ENCODE results near the gene TFRC. TPM values are rescaled to one million over a fixed set of nuclear protein-coding genes. Genes with fewer than 3 reads are reported as not detected.
A peak's percentile ranks its signal among the peaks of the same experiment; 100 is the strongest.
"Not testable (repeated sequence)": the region's sequence is repeated elsewhere in the genome, so short reads cannot be mapped to it uniquely, and the experiment has no call there.

TFRC gene
- total RNA-seq, 1 donor, result 141 TPM

DNA sequence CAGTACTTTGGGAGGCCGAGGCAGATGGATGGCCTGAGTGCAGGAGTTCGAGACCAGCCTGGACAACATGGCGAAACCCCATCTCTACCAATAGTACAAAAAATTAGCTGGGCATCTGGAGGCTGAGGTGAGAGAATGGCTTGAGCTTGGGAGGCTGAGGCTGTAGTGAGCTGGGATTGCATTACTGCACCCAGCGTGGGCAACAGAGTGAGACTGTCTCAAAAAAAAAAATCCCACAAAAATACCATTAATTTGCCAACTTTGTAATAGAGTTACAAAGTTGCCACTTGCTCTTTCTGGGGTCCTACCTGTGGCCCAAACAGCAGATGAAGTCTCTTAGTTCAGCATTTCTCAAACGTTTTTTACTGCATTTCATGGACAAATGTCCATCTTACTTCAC is 6.0 kb upstream of the TFRC start:
- no peak for DNase-seq (ENCODE audit: low read depth in 2 of 3, low spot score in 2 of 3)

DNA sequence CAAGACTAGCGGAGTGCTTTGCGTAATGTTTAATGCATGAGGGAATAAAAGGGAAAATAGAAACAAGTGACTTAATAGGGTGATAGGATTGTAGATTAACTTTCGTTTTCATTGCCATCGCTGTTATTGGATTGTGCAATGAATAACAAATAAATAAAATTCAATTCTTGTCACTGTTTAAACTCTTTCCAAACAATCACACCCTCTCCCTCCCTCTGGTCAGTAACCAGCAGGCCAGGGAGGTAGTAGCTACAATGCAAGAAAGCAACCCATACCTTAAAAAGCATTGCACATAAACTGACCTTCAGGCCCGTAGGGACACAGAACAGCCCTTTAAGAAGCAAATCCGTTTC is 705 bp upstream of the TFRC start:
- DNase-seq (ENCODE audit: low read depth in 2 of 3, low spot score in 2 of 3), result no peak

DNA sequence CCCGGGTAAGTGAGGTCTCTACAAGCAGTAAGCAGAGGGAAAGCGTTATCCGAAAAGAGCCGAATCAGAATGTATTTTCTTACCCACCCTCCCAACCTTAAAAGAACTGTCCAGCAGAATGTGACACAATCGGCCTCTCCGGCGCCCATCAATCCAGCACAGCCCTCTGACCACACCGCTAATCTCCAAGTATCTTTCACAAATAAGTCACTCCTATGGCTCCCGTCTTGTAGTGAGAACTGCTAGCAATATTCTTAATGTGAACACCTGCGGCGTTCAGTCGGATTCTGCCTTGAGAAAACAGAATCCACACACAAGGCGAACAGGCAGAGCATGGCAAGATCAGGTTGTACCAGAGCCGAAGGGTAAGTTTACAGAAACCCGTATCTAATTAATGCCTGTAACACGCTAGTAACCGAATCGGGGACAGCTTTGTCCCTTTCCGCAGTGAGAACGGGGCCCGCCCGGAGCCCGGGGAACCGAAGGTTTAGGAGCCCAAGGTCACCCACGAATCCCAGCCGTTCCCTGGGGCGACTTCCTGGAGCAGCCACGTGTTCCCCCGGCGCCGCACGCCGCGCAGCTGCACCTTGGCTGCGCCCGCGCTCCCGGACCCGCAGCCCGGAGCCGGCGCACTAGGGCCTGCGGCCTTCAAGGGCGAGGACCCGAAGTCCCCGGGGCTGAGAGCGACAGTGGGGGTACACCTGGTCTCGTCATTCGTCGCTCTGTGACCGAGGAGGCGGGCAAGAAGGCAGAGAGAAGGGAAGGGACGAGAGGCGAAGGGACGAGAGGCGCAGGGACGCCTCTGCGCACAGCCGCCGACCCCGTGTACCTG is 672 bp downstream of the TFRC start:
- DNase-seq (ENCODE audit: low read depth in 2 of 3, low spot score in 2 of 3), result peak in 2 of 3 donors; percentile 24 to 38

DNA sequence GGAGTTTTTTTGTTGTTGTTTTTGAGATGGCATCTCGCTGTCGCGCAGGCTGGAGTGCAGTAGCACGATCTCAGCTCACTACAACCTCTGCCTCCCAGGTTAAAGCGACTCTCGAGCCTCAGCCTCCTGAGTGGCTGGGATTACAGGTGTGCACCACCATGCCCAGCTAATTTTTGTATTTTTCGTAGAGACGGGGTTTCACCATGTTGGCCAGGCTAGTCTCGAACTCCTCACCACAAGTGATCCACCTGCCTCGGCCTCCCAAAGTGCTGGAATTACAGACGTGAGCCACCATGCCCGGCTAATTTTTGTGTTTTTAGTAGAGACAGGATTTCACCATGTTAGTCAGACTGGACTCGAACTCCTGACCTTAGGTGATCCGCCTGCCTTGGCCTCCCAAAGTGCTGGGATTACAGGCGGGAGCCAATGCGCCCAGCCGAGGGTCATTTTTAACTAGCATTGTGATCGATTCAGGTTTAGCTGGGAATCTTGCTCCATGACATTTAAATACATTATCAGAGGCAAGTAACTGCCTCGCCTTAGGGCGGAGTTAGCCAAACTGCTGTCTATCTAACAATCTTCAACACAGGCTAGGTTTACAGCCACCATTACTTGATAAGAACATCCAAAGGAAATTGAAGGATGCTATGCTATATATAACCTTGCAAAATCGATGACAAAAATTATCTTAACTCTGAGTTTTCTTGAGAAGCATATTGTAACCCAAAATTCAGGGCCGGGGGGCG is 1.6 kb downstream of the TFRC start:
- not testable (repeated sequence) for DNase-seq (ENCODE audit: low read depth in 2 of 3, low spot score in 2 of 3)

DNA sequence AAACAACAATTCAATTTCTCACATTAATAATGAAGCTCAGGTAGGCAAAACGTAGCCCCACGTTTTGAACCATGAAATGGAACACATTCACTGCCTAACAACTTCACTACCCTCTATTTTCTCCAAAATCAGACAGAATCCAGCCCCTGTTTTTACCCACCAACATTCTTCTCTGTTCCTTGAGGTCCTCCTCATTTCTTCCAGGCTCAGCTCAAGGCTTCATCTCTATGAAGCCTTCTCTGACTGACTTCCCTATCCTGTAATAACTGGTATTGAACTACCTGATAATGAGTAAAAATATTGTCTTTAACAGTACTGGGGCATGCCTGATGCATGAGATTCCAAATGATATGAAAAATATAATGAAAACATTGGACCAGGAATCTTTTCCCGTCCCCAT is 2.2 kb downstream of the TFRC start:
- DNase-seq (ENCODE audit: low read depth in 2 of 3, low spot score in 2 of 3), result no peak

DNA sequence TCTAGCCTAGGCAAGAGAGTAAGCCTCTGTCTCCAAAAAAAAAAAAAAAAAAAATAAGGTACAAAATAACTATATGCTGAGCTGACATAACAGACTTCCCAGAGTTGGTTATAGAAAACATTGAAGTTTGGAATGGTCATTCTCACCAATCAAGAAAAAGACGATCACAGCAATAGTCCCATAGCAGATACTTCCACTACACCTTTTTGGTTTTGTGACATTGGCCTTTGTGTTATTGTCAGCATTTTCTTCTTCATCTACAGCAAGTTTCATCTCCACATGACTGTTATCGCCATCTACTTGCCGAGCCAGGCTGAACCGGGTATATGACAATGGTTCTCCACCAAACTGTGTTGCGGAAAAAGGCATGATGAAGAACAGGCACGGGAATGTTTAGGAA is 6.9 kb downstream of the TFRC start:
- no peak for DNase-seq (ENCODE audit: low read depth in 2 of 3, low spot score in 2 of 3)

DNA sequence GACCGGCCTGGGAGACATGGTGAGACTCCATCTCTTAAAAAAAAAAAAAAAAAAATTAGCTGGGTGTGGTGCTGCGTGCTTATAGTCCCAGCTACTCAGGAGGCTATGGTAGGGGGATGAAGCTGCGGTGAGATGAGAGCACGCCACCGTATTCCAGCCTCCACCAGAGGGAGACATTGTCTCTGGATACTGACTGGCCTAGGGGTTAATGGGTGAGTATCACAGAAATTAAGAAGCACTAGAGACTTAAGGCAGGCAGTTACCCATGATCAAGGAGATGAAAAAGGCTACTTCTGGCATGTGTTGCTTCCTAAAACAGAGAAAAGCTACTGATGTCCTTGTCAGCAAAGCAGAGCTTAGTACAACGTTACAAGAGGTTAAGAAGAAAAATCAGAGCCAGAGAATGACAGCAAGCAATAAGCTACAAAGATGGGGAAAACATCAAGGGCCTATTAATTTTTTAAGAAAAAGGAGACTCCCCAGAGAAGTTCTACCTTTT is 8.6 kb downstream of the TFRC start:
- DNase-seq (ENCODE audit: low read depth in 2 of 3, low spot score in 2 of 3), result peak; percentile 55 to 90 (median 78)

DNA sequence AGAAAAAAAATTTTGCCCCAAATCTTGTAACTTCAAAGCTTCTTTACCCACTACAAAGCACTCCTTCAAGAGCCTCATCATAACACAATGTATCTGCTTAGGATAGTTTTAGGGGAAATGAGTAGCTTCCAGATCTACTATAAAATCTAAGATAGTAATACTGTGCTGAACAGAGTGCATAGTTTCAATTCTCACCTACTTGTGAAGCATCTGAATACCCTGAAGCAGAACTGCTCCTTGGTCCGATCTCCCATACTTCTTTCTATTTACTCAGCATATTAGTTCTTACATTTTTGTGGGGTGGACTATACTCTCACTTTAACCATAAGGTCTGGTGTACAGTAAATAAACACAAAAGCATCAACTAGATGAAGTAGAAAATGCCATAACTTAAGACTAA is 9.6 kb downstream of the TFRC start:
- DNase-seq (ENCODE audit: low read depth in 2 of 3, low spot score in 2 of 3), result no peak

DNA sequence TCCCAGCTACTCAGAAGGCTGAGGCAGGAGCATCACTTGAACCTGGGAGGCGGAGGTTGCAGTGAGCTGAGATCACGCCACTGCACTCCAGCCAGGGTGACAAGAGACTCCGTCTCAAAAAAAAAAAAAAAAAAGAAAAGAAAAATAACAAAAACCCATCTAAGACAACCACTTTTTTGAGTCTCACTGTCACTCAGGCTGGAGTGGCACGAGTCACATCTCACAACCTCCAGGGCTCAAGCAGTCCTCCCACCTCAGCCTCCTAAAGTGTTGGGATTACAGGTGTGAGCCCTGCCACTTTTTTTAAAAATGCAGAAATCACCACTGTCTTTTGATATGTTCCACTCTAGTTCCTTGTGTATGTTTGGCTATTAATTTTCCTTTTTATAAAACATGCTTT is 13.1 kb downstream of the TFRC start:
- not testable (repeated sequence) for DNase-seq (ENCODE audit: low read depth in 2 of 3, low spot score in 2 of 3)

DNA sequence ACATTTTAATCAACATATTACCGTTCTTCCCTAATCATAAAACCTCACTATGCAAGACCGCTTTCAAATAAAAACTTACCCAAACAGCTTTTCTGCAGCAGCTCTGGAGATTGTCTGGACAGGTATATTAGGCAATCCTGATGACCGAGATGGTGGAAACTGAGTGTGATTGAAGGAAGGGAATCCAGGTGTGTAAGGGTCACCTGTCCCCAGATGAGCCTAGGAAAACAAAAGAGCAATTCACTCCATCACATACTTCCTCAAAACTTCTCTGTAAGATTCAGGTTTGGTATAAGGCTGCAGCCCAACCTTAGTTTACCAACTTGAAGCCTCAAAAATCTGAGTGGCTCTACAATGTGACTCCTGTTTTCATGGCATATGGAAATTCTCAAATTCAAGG is 14.5 kb downstream of the TFRC start:
- no peak for DNase-seq (ENCODE audit: low read depth in 2 of 3, low spot score in 2 of 3)

DNA sequence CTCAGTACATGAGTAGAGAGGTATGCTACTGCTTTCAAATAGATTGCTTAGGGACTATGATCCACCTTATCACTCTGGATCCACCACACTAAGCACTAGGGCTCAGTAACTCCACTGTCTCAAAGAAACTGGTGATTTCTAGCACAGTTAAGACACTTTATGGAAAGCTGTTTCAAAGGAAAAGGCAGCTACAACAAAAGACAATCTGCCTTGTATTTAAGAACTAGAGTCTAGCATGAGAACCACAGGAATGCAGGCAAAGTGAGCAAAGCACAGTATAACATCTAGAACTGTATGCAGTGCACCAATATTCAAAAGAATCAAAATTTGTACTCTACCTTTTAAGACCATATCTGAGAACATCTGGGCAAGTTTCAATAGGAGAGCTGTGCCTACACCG is 17.9 kb downstream of the TFRC start:
- no peak for DNase-seq (ENCODE audit: low read depth in 2 of 3, low spot score in 2 of 3)

DNA sequence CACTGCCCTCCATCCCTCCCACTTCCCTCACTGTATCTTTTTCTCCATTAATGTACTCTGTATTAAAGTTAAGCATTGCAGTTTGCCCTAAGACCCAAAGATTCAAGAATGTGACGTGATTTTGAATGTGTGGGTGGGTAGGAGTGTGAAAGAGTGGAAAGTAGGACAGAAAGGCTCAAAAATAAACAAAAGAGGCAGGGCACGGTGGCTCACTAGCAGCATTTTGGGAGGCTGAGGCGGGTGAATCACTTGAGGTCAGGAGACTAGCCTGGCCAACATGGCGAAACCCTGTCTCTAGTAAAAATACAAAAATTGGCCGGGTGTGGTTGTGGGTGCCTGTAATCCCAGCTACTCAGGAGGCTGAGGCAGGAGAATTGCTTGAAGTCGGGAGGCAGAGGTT is 18.4 kb downstream of the TFRC start:
- no peak for DNase-seq (ENCODE audit: low read depth in 2 of 3, low spot score in 2 of 3)

DNA sequence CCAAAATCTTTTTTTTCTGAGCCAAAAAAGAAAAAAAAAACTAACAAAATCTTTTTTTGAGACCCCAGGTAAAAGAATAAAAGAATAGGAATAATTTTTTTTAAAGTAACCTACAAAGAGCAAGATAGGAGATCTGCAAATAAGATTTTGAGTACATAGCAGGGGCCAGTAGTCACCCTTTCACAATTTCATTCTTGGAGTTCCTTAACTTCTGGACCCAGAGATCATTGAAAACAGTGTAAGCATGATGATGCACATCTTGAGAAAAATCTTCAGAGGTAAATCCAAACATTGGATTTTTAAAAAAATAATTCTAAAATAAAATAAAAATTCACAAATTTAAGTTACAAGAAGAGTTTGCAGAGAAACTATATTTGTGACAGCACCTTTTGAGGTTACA is 18.8 kb downstream of the TFRC start:
- DNase-seq (ENCODE audit: low read depth in 2 of 3, low spot score in 2 of 3), result no peak

DNA sequence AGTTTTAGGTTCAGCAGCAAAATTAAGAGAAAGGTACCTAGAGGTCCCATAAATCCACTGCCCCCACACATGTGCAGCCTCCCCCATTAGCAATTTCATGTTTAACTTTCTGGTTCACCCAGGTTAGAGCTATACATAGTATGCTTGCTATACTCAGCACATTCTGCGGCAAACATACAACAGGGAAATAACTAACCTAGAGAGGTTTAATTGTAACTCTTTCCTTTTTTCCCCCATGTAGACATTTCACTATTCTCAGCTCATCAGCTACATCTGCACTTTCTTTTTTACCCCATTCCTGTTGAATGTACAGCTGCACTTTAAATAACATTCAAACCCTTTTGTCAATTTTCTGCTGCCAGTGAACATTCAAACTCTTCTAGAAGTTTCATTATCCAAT is 21.1 kb downstream of the TFRC start:
- DNase-seq (ENCODE audit: low read depth in 2 of 3, low spot score in 2 of 3), result no peak

DNA sequence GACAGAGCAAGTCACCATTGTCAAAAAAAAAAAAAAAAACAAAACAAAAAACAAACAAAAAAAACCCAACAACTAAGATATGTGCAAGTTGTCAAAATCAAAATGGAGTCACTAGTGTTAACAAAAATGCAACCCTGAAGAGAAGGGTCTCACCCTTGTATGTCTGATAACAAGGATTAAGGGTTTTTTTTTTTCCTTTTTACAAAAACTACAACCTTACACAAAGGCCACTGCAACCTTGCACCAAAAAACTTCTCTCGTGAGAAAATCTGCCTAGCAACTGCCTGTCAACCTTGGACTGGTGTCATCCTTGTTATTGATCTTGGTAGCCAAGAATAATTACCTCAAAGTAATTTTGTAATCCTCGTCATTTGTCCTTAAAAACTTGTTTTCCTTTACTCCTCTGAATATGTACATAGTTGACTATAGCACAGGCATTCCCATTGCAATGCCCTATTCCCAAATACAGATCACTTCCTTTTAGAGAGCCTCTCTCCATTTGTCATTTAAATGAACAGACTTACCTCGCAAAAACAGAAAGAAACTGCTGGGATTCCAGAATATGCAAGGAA is 24.0 kb downstream of the TFRC start:
- DNase-seq (ENCODE audit: low read depth in 2 of 3, low spot score in 2 of 3), result no peak

DNA sequence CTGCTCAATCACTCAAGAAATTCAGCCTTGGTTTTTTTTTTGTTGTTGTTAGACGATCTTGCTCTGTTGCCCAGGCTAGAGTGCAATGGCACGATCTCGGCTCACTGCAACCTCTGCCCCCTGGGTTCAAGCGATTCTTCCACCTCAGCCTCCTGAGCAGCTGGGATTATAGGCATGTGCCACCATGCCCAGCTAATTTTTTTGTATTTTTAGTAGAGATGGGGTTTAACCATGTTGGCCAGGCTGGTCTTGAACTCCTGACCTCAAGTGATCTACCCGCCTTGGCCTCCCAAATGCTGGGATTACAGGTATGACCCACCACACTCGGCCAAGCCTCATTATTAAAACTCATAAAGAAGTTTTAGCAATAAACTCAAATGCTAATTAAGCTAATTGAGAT is 25.5 kb downstream of the TFRC start:
- not testable (repeated sequence) for DNase-seq (ENCODE audit: low read depth in 2 of 3, low spot score in 2 of 3)

DNA sequence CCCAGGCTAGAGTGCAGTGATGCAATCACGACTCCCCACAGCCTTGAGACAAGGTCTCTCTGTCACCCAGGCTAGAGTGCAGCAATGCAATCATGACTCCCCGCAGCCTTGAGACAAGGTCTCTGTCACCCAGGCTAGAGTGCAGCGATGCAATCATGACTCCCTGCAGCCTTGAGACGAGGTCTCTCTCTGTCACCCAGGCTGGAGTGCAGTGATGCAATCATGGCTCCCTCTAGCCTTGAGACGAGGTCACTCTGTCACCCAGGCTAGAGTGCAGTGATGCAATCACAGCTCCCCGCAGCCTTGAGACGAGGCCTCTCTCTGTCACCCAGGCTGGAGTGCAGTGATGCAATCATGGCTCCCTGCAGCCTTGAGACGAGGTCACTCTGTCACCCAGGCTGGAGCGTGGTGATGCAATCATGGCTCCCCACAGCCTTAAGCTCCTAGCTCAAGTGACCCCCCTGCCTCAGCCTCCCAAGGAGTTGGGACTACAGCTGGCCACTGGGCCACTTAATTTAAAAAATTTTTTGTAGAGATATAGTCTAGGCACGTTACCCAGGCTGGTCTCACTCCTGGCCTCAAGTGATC is 26.1 kb downstream of the TFRC start:
- DNase-seq (ENCODE audit: low read depth in 2 of 3, low spot score in 2 of 3), result no peak

DNA sequence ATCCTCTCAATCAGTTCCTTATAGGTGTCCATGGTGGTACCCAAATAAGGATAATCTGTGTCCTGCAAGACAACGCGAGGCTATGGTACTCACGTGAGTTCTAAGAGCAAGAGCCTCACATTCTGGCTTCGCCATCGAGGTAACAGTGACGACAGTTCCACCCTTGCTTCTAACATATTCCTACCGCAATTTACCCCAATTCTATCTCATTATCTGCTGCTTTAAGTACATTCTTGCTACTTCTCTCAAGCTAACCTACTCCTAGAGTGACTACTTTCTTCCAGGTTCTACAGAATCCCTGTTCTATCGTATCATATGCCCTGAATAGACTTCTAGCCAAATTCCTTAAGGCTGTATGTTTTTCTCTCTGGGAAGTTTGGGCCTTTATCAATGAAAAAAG is 26.6 kb downstream of the TFRC start:
- no peak for DNase-seq (ENCODE audit: low read depth in 2 of 3, low spot score in 2 of 3)

DNA sequence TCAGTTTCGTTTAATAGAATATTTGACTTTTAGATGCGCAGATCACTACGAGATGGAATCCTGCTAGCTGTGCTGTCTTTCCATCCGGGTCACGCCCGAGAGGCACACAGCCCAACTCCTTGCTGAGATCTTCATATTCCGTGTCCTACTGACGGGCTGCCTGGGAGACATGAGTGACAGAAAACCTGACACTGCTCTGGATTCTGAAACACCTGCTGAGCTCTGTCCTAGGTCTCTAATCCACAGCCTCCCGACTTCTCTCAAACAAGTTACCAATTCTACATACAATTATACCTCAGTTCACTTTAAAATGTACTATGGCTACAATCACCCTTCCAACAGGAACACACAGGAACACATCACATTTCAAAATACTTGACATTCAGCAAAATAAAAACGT is 27.2 kb downstream of the TFRC start:
- no peak for DNase-seq (ENCODE audit: low read depth in 2 of 3, low spot score in 2 of 3)

DNA sequence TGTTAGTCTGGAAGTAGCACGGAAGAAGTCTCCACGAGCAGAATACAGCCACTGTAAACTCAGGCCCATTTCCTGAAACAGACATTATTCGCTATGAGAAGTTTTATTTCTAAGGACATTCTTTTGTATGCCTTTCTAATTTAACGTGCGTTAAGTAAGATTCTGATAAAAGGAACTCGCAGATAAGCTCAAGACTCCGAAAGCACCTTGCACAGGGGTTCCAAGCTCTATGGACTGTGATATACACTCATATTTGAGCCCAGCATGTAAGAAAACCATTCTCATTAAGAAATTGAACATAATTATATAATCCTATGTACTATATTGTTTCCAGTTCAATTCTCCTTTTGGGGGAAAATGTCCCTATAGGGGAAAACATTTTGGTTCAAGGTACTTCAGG is 28.4 kb downstream of the TFRC start:
- DNase-seq (ENCODE audit: low read depth in 2 of 3, low spot score in 2 of 3), result no peak

DNA sequence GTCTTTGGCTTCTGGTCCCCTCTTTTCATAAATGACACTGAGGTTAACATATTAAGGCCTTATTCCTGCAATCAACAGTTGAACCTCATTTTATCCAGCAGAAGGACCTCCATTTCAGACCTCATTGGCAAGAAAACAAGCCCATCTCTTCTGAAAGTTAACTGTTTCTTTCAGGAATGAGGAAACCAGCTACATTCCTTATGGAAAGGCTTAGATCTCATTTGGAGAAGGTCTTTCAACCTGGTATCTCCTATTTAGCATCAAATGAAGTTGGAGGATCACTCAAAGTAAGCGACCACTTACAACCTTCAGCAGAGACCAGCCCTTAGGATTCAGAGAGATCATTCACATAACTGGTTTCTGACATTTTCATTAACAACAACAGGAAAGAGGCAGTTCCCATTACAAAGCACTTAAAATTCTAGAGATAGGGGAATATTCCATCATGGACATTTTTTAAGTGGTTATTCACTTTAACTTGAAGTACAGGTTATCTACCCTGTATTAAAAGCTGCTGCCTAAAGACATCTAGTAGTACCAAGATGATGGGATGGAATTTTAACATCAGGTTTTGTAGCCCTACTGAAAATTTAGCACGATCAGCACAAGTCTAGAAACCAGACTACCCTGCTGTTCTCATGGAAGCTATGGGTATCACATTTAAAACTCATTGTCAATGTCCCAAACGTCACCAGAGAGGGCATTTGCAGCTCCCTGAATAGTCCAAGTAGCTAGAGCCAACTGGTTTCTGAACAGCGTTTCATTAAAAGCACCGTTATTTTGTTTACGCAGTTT is 30.4 kb downstream of the TFRC start:
- DNase-seq (ENCODE audit: low read depth in 2 of 3, low spot score in 2 of 3), result no peak

Data from hematopoietic multipotent progenitor cell (in vitro differentiated cells).